ENCODE data around the gene DOK6.

DOK6 gene

DNA sequence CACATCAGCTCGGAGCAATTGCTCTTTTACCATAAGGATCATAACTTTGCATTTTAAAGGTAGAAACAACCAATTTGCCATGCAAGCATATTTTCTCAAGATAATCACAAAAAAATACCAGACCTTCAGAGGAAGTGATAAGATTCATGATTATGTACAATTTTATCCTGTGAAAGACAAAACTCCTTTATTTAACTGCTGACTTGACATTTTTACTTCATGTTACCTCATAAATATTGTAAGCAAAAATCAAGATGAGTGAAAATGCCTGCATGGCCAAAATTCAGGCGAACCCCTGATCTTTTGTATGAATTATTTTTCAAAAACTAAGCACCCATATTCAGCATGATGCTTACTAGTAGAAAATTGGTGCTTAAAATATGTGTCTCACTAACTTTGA, 300.6 kb downstream of the DOK6 start:
- Histone ChIP-seq H3K27ac (ENCODE audit: insufficient read depth in 1 of 2, low read depth in 1 of 2, low read length in 2 of 2, poor library complexity in 1 of 2, severe bottlenecking in 2 of 2) (no peak overlapping the region), H3K4me3 (ENCODE audit: control insufficient read depth in 1 of 7, extremely low read depth in 1 of 7, insufficient read depth in 4 of 7, low read depth in 2 of 7, low read length in 6 of 7) (no peak overlapping the region), H3K9me3 (ENCODE audit: control extremely low read depth in 1 of 5, control insufficient read depth in 4 of 5, insufficient read depth in 2 of 5, low read depth in 1 of 5, low read length in 4 of 5) (no peaks in the 10 kb centered on the region), H3K36me3 (ENCODE audit: control insufficient read depth in 4 of 4, insufficient read depth in 4 of 4, low read length in 3 of 4) (no peaks in the 10 kb centered on the region), H3K4me1 (ENCODE audit: control extremely low read depth in 1 of 4, control insufficient read depth in 4 of 4, insufficient read depth in 4 of 4, low read length in 3 of 4) (no peaks in the 10 kb centered on the region), H3K27me3 (replicated peaks in 2 of 5; ENCODE audit: control insufficient read depth in 4 of 5, insufficient read depth in 5 of 5, low read length in 4 of 5) (no peaks in the 10 kb centered on the region)
- no CpG with 5 or more reads among the region's 2 CpGs for WGBS (ENCODE audit: insufficient coverage)
- DNase-seq = no peak
- POLR2A ChIA-PET = no interaction called here
- CTCF ChIA-PET = no interaction called here

DNA sequence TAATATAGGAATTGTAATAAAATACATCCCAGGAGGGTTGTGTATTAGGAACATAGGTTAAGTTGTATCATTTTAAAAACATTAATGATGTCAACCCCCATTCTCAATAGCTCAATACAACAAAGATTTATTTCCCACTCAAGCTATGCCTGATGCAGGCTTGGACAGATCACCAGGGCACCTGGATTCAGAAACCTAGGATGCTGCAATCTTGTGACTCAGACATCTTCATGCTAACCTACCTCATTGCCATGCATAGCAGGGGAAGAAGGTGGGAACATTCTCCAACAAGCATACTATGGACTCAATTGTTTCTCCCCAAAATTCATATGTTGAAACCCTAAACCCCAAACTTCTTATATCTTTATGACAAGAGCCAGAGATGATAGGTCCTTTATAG, 302.8 kb downstream of the DOK6 start:
- Histone ChIP-seq H3K9me3 (ENCODE audit: control extremely low read depth in 1 of 5, control insufficient read depth in 4 of 5, insufficient read depth in 2 of 5, low read depth in 1 of 5, low read length in 4 of 5) (no peaks in the 10 kb centered on the region), H3K36me3 (ENCODE audit: control insufficient read depth in 4 of 4, insufficient read depth in 4 of 4, low read length in 3 of 4) (no peaks in the 10 kb centered on the region), H3K27ac (ENCODE audit: insufficient read depth in 1 of 2, low read depth in 1 of 2, low read length in 2 of 2, poor library complexity in 1 of 2, severe bottlenecking in 2 of 2) (no peak overlapping the region), H3K4me3 (ENCODE audit: control insufficient read depth in 1 of 7, extremely low read depth in 1 of 7, insufficient read depth in 4 of 7, low read depth in 2 of 7, low read length in 6 of 7) (no peak overlapping the region), H3K27me3 (replicated peaks in 2 of 5; ENCODE audit: control insufficient read depth in 4 of 5, insufficient read depth in 5 of 5, low read length in 4 of 5) (no peaks in the 10 kb centered on the region), H3K4me1 (ENCODE audit: control extremely low read depth in 1 of 4, control insufficient read depth in 4 of 4, insufficient read depth in 4 of 4, low read length in 3 of 4) (no peaks in the 10 kb centered on the region)
- DNase-seq = no peak
- ChIA-PET CTCF (no interaction called here), POLR2A (no interaction called here)

DNA sequence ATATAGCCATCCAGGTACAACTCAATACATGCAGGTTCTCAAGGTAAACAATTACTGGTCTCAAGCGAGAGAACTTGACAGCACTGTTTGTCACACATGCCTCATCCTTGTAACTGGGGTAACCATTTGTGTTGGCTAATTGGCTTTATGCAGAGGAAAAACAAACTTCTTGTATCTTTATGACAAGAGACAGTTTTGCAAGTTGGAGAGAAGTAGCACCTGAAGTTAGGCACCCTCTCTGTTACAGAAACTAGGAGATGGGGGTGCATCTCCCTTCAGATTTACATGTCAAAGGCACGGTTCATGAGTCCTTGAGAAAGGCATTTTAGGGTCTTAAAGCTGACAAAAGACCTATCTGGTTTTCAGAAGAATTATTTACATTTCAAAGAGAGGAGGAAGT, 305.3 kb downstream of the DOK6 start:
- Histone ChIP-seq H3K4me1 (ENCODE audit: control extremely low read depth in 1 of 4, control insufficient read depth in 4 of 4, insufficient read depth in 4 of 4, low read length in 3 of 4) (no peaks in the 10 kb centered on the region), H3K36me3 (ENCODE audit: control insufficient read depth in 4 of 4, insufficient read depth in 4 of 4, low read length in 3 of 4) (no peaks in the 10 kb centered on the region), H3K9me3 (ENCODE audit: control extremely low read depth in 1 of 5, control insufficient read depth in 4 of 5, insufficient read depth in 2 of 5, low read depth in 1 of 5, low read length in 4 of 5) (no peaks in the 10 kb centered on the region), H3K27me3 (replicated peaks in 2 of 5; ENCODE audit: control insufficient read depth in 4 of 5, insufficient read depth in 5 of 5, low read length in 4 of 5) (no peaks in the 10 kb centered on the region), H3K27ac (ENCODE audit: insufficient read depth in 1 of 2, low read depth in 1 of 2, low read length in 2 of 2, poor library complexity in 1 of 2, severe bottlenecking in 2 of 2) (no peak overlapping the region), H3K4me3 (ENCODE audit: control insufficient read depth in 1 of 7, extremely low read depth in 1 of 7, insufficient read depth in 4 of 7, low read depth in 2 of 7, low read length in 6 of 7) (no peak overlapping the region)
- ChIA-PET CTCF (no interaction called here), POLR2A (no interaction called here)
- DNase-seq = no peak
- WGBS (ENCODE audit: insufficient coverage) = 80% methylated on average over 1 of the region's 2 CpGs

DNA sequence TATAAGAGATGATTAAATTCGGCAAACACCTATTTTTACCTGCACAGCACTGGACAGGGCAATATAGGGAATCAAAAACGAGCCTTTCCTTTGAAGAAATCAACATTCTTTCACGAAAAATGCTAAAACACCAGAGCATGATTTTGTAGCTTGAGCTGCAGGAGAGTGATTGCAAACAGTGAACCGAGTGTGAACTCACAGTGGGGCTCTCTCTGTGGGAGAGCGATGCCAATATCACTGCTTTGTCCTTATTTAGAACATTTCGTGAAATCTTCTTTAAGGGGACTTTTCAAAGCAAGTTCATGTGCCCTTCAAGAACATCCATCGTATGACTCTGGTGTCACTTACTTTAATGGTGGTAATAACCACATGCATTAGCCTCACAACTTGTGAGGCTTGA, 308.2 kb downstream of the DOK6 start:
- Histone ChIP-seq H3K36me3 (ENCODE audit: control insufficient read depth in 4 of 4, insufficient read depth in 4 of 4, low read length in 3 of 4) (no peaks in the 10 kb centered on the region), H3K27ac (ENCODE audit: insufficient read depth in 1 of 2, low read depth in 1 of 2, low read length in 2 of 2, poor library complexity in 1 of 2, severe bottlenecking in 2 of 2) (no peak overlapping the region), H3K9me3 (ENCODE audit: control extremely low read depth in 1 of 5, control insufficient read depth in 4 of 5, insufficient read depth in 2 of 5, low read depth in 1 of 5, low read length in 4 of 5) (no peaks in the 10 kb centered on the region), H3K4me1 (ENCODE audit: control extremely low read depth in 1 of 4, control insufficient read depth in 4 of 4, insufficient read depth in 4 of 4, low read length in 3 of 4) (no peaks in the 10 kb centered on the region), H3K27me3 (replicated peaks in 2 of 5; ENCODE audit: control insufficient read depth in 4 of 5, insufficient read depth in 5 of 5, low read length in 4 of 5) (no peaks in the 10 kb centered on the region), H3K4me3 (ENCODE audit: control insufficient read depth in 1 of 7, extremely low read depth in 1 of 7, insufficient read depth in 4 of 7, low read depth in 2 of 7, low read length in 6 of 7) (no peak overlapping the region)
- no peak for DNase-seq
- ChIA-PET CTCF (no interaction called here), POLR2A (no interaction called here)
- WGBS (ENCODE audit: insufficient coverage) = 96% methylated on average over 5 of the region's 7 CpGs

DNA sequence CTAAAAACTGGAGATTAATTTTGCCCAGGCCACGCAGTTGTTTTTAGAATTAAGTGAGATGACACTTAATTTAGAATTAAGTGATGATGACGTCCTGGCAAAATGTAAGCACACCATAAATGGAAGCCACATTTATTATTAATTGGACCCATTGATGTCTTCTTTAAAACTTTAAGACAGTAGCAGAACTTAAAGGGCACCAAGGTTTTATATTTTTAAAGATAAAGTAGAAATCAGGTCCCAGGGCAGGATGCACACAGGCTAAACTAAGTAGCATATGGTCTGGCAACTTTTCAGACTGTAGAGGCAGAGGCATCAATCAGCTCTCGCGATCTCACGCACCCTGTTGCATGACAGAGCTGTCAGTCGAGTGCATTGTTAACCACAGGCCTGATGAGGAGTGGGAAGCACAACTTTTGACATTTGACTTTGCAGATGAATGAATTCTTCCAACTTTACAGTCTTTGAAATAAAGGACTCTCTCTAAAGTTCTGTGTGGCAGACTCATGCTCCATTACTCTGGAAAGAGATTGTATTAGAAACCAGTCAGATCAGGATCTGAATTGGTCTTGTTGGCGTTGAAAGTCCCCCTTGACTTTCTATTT, 314.6 kb downstream of the DOK6 start:
- Histone ChIP-seq H3K9me3 (ENCODE audit: control extremely low read depth in 1 of 5, control insufficient read depth in 4 of 5, insufficient read depth in 2 of 5, low read depth in 1 of 5, low read length in 4 of 5) (peaks cover 0 to 18% (median 9%) of the 10 kb centered on the region in 5 experiments), H3K4me1 (ENCODE audit: control extremely low read depth in 1 of 4, control insufficient read depth in 4 of 4, insufficient read depth in 4 of 4, low read length in 3 of 4) (no peaks in the 10 kb centered on the region), H3K36me3 (ENCODE audit: control insufficient read depth in 4 of 4, insufficient read depth in 4 of 4, low read length in 3 of 4) (no peaks in the 10 kb centered on the region), H3K27me3 (replicated peaks in 2 of 5; ENCODE audit: control insufficient read depth in 4 of 5, insufficient read depth in 5 of 5, low read length in 4 of 5) (no peaks in the 10 kb centered on the region), H3K4me3 (ENCODE audit: control insufficient read depth in 1 of 7, extremely low read depth in 1 of 7, insufficient read depth in 4 of 7, low read depth in 2 of 7, low read length in 6 of 7) (no peak overlapping the region), H3K27ac (ENCODE audit: insufficient read depth in 1 of 2, low read depth in 1 of 2, low read length in 2 of 2, poor library complexity in 1 of 2, severe bottlenecking in 2 of 2) (no peak overlapping the region)
- DNase-seq = no peak
- WGBS (ENCODE audit: insufficient coverage) = 86% methylated on average over 4 of the region's 7 CpGs
- POLR2A ChIA-PET = no interaction called here
- CTCF ChIA-PET = no interaction called here

DNA sequence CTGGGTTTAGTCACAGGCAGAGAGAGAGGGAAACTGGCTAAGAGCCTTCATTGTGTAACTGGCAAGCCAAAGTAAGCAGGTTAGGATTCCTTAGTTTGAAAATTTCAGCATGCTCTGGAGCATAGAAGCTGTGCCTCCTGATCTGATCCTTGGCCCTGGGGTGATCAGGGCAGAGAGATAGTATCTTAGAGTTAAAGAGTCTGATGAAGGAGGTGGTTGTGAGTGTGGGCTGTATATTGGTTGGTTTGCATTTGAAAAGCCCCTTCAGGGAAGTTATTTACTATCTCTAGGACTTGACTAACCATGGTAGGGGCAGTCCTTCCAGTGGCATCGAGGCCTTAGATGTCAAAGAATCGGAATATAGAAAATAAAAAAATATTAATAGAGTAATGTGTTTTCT, 316.9 kb downstream of the DOK6 start:
- H3K4me3 ChIP-seq (ENCODE audit: control insufficient read depth in 1 of 7, extremely low read depth in 1 of 7, insufficient read depth in 4 of 7, low read depth in 2 of 7, low read length in 6 of 7) = no peak overlapping the region
- H3K27me3 ChIP-seq (replicated peaks in 2 of 5; ENCODE audit: control insufficient read depth in 4 of 5, insufficient read depth in 5 of 5, low read length in 4 of 5) = no peaks in the 10 kb centered on the region
- CTCF ChIA-PET = no interaction called here
- H3K27ac ChIP-seq (ENCODE audit: insufficient read depth in 1 of 2, low read depth in 1 of 2, low read length in 2 of 2, poor library complexity in 1 of 2, severe bottlenecking in 2 of 2) = no peak overlapping the region
- no CpG with 5 or more reads among the region's 2 CpGs for WGBS (ENCODE audit: insufficient coverage)
- no peaks in the 10 kb centered on the region for H3K4me1 ChIP-seq (ENCODE audit: control extremely low read depth in 1 of 4, control insufficient read depth in 4 of 4, insufficient read depth in 4 of 4, low read length in 3 of 4)
- DNase-seq = no peak
- H3K9me3 ChIP-seq (ENCODE audit: control extremely low read depth in 1 of 5, control insufficient read depth in 4 of 5, insufficient read depth in 2 of 5, low read depth in 1 of 5, low read length in 4 of 5) = peaks cover 0 to 18% (median 9%) of the 10 kb centered on the region in 5 experiments
- H3K36me3 ChIP-seq (ENCODE audit: control insufficient read depth in 4 of 4, insufficient read depth in 4 of 4, low read length in 3 of 4) = no peaks in the 10 kb centered on the region
- POLR2A ChIA-PET = no interaction called here

DNA sequence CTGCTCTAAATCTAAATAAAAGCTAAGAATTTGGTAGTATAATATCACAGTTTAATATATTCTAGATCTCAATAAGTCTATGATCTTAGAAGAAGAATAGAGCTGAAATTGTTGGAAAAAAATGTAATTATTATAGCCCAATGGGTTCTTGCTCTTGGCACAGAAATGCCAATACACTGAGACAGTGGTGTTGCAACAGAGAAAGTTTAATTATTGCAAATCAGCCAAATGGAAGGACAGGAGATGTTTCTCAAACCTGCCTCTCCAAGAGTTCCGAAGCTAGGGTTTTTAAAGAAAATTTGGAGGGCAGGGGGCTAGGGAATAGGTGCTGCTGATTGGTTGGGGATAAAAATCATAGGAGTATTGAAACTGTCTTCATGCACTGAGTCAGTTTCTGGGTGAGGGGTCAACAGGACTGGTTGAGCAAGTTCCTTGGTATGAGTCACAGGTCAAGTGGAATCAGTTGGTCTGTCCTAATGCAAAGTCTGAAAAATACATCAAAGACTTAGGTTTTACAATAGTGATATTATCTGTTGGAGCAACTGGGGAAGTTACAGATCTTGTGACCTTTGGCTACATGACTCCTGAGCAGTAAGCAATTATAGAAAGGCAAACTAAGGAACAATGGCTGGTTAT, 318.3 kb downstream of the DOK6 start:
- WGBS (ENCODE audit: insufficient coverage) = 100% methylated on average over 1 of the region's 1 CpG
- ChIA-PET CTCF (no interaction called here), POLR2A (no interaction called here)
- Histone ChIP-seq H3K4me1 (ENCODE audit: control extremely low read depth in 1 of 4, control insufficient read depth in 4 of 4, insufficient read depth in 4 of 4, low read length in 3 of 4) (no peaks in the 10 kb centered on the region), H3K27me3 (replicated peaks in 2 of 5; ENCODE audit: control insufficient read depth in 4 of 5, insufficient read depth in 5 of 5, low read length in 4 of 5) (no peaks in the 10 kb centered on the region), H3K9me3 (ENCODE audit: control extremely low read depth in 1 of 5, control insufficient read depth in 4 of 5, insufficient read depth in 2 of 5, low read depth in 1 of 5, low read length in 4 of 5) (peaks cover 0 to 18% (median 9%) of the 10 kb centered on the region in 5 experiments), H3K36me3 (ENCODE audit: control insufficient read depth in 4 of 4, insufficient read depth in 4 of 4, low read length in 3 of 4) (no peaks in the 10 kb centered on the region), H3K27ac (ENCODE audit: insufficient read depth in 1 of 2, low read depth in 1 of 2, low read length in 2 of 2, poor library complexity in 1 of 2, severe bottlenecking in 2 of 2) (no peak overlapping the region), H3K4me3 (ENCODE audit: control insufficient read depth in 1 of 7, extremely low read depth in 1 of 7, insufficient read depth in 4 of 7, low read depth in 2 of 7, low read length in 6 of 7) (no peak overlapping the region)
- DNase-seq = no peak

Measured in common myeloid progenitor, CD34-positive (primary cell).